NCI-H2171 treated with DMSO at 0.1 percent for 48 hours (cell line): Measurements from ENCODE around the gene RNF32.
"Not testable (repeated sequence)": the region's sequence is repeated elsewhere in the genome, so short reads cannot be mapped to it uniquely, and the experiment has no call there.

Experiments
- DNase-seq: peaks from one replicate; lab custom pipeline; 2025; lab: John Stamatoyannopoulos, UW

RNF32 gene

GRCh38 chr7:156642306-156643045 is 1.9 kb downstream of the RNF32 start:
- DNase-seq, result no peak

- DNase-seq, result not testable (repeated sequence)
Measured at GRCh38 chr7:156647330-156647729, 6.8 kb downstream of the RNF32 start.

GRCh38 chr7:156650042-156650441 is 9.5 kb downstream of the RNF32 start:
- DNase-seq, result no peak

- DNase-seq, result no peak
Measured at GRCh38 chr7:156651474-156651873, 10.9 kb downstream of the RNF32 start.

- no peak for DNase-seq
Measured at GRCh38 chr7:156652886-156653568, 12.5 kb downstream of the RNF32 start.

GRCh38 chr7:156654511-156655234 is 14.1 kb downstream of the RNF32 start:
- DNase-seq, result no peak

GRCh38 chr7:156655251-156655650 is 14.7 kb downstream of the RNF32 start:
- DNase-seq, result no peak

- no peak for DNase-seq
Measured at GRCh38 chr7:156655983-156656382, 15.4 kb downstream of the RNF32 start.

- no peak for DNase-seq
Measured at GRCh38 chr7:156656598-156656997, 16.0 kb downstream of the RNF32 start.

GRCh38 chr7:156657681-156658080 is 17.1 kb downstream of the RNF32 start:
- DNase-seq, result no peak

- DNase-seq, result no peak
Measured at GRCh38 chr7:156659203-156659602, 18.6 kb downstream of the RNF32 start.

GRCh38 chr7:156659961-156660360 is 19.4 kb downstream of the RNF32 start:
- no peak for DNase-seq

- DNase-seq, result no peak
Measured at GRCh38 chr7:156661637-156662036, 21.1 kb downstream of the RNF32 start.

- DNase-seq, result no peak
Measured at GRCh38 chr7:156662277-156662676, 21.7 kb downstream of the RNF32 start.

- no peak for DNase-seq
Measured at GRCh38 chr7:156665101-156665500, 24.5 kb downstream of the RNF32 start.

GRCh38 chr7:156666368-156667109 is 26.0 kb downstream of the RNF32 start:
- no peak for DNase-seq

GRCh38 chr7:156667110-156667426 is 26.5 kb downstream of the RNF32 start:
- DNase-seq, result no peak

GRCh38 chr7:156668130-156668741 is 27.7 kb downstream of the RNF32 start:
- DNase-seq, result no peak

GRCh38 chr7:156669035-156669828 is 28.7 kb downstream of the RNF32 start:
- DNase-seq, result no peak

- no peak for DNase-seq
Measured at GRCh38 chr7:156673454-156673853, 32.9 kb downstream of the RNF32 start.

- no peak for DNase-seq
Measured at GRCh38 chr7:156673902-156674301, 33.3 kb downstream of the RNF32 start.
